ENCODE results near the gene PSD4.

The PSD4 gene

DNA sequence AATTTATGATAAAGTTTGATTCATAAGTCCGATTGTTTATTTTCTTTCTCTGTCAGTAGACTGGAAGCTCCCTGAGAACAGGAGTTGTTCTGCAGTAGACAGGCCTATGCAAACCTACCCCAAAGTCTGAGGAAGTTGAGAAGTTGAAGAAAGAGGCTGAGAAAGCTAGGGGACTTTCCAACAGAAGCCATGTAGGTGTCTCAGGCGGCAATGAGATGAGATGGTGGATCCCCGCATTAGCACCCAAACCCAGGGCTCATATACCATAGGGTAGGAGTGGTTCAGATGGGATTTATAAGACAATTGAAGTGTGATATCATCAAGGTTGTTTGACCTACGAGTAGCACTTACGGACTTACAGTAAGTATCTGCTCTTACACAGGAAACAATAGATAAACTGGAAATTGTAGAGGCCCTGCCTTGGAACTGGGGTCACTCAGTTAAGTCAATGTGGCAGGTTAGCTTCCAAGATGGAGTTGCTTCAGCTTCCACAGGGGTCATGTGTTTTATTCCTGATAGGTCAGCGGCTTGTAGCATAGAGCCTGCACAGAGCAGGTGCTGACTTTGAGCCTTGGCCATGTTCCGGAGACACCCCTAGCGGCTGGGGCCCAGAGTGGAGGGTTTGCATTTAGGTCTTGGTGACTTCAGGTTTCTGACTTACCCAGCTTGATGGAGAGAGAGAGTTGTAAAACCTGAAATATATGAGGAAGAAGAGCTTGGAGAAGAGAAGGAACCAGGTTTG is 2.3 kb upstream of the PSD4 start:
- Mint-ChIP-seq H3K9me3 (ENCODE audit: low read depth) (no peaks in the 10 kb centered on the region), H3K36me3 (peaks cover 11% of the 10 kb centered on the region), H3K4me3 (peak overlapping the region; percentile 64), H3K27me3 (no peaks in the 10 kb centered on the region), H3K27ac (peak overlapping the region; percentile 94), H3K4me1 (ENCODE audit: low read depth) (peaks cover 74% of the 10 kb centered on the region)

DNA sequence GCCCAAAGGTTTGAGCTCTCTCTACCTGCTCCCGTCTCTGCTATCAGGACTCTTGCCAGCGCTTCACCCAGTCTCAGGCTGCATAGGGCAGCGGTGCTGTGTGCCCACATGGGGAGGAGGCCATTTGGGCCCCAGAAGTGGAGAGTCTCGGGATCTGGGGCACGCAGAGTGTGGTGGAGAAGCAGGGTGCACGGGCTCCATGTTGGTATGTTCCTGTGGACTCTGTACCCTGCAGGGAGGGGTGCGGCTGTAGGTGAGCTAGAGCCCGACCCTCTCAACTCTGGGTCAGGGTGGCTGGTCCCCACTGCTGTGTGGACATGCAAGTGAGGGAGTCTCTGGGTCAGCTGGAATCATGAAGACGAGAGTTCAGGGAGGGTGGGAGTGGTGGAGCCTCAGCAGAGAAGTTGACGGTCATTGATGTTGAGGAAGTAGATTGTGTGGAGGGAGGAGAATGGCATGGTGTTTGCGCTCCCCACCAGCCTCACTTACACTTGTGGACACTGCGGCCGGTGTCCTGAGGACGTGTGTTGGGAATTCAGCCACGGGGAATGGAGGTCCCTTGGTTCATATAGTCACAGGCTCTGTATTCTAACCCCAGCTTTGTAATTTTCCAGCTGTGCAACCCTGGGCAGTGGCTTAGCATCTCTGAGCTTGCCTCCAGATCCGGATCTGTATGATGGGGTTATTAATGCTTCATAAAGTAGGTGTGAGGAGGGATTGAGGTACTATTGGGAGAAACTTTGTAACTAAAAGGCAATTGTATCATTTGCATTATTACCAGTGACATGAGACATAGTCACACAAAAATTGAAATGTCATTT is 840 bp upstream of the PSD4 start:
- H3K27me3 Mint-ChIP-seq: no peaks in the 10 kb centered on the region
- peaks cover 74% of the 10 kb centered on the region for H3K4me1 Mint-ChIP-seq (ENCODE audit: low read depth)
- H3K27ac Mint-ChIP-seq: peak overlapping the region; percentile 94
- H3K4me3 Mint-ChIP-seq: peak overlapping the region; percentile 96
- no peaks in the 10 kb centered on the region for H3K9me3 Mint-ChIP-seq (ENCODE audit: low read depth)
- H3K36me3 Mint-ChIP-seq: peaks cover 12% of the 10 kb centered on the region

DNA sequence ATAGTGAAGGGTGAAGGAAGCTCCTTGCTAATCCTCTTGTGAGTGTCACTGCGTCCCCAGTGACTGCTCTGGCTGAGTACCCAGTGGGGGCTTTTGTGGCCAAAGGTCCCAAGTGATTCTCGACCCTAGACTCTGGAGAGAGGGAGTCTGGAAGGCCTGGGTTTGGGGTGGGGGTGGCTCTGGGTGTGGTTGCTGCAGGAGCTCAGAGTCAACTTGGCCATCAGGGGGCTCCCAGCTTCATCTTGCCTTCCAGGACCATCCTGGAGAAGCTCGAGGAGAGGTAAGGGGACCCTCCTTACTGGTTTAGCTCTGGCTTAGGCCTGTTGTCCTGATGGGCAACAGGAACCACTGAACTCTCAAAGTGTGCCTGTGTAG is 592 bp downstream of the PSD4 start:
- peak overlapping the region; percentile 96 for H3K4me3 Mint-ChIP-seq
- H3K9me3 Mint-ChIP-seq (ENCODE audit: low read depth): no peaks in the 10 kb centered on the region
- peaks cover 74% of the 10 kb centered on the region for H3K4me1 Mint-ChIP-seq (ENCODE audit: low read depth)
- H3K27ac Mint-ChIP-seq: peak overlapping the region; percentile 94
- peaks cover 15% of the 10 kb centered on the region for H3K36me3 Mint-ChIP-seq
- H3K27me3 Mint-ChIP-seq: no peaks in the 10 kb centered on the region

DNA sequence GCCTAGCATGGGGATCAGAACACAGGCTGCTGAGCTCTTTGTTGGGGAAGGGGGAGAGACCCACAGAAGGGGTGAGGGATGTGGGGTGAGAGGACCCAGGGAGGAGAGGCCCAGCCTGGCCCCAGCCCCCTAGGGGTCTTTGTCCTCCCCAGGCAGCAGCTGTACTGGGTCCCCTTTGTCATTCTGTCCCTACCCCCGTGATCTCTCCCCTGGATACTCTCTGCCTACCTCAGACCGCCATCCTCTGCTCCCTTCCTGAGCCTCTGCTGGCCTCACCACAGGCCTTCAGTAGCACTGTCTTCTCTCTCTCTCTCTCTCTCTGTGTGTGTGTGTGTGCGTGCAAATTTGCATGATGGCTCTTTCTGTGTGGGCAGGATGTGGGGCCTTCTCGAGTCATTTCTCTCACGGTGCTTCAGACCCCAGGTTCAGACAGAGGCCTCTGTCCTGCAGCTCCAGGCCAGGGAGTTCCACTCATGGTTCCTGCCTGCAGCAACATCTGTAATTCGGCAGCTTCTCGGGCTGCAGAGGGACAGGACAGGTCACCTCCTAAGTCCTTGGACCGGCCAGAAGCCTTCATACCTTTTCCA is 1.4 kb downstream of the PSD4 start:
- no peaks in the 10 kb centered on the region for H3K9me3 Mint-ChIP-seq (ENCODE audit: low read depth)
- peaks cover 75% of the 10 kb centered on the region for H3K4me1 Mint-ChIP-seq (ENCODE audit: low read depth)
- peak overlapping the region; percentile 96 for H3K4me3 Mint-ChIP-seq
- peaks cover 15% of the 10 kb centered on the region for H3K36me3 Mint-ChIP-seq
- H3K27me3 Mint-ChIP-seq: no peaks in the 10 kb centered on the region
- H3K27ac Mint-ChIP-seq: peak overlapping the region; percentile 94

DNA sequence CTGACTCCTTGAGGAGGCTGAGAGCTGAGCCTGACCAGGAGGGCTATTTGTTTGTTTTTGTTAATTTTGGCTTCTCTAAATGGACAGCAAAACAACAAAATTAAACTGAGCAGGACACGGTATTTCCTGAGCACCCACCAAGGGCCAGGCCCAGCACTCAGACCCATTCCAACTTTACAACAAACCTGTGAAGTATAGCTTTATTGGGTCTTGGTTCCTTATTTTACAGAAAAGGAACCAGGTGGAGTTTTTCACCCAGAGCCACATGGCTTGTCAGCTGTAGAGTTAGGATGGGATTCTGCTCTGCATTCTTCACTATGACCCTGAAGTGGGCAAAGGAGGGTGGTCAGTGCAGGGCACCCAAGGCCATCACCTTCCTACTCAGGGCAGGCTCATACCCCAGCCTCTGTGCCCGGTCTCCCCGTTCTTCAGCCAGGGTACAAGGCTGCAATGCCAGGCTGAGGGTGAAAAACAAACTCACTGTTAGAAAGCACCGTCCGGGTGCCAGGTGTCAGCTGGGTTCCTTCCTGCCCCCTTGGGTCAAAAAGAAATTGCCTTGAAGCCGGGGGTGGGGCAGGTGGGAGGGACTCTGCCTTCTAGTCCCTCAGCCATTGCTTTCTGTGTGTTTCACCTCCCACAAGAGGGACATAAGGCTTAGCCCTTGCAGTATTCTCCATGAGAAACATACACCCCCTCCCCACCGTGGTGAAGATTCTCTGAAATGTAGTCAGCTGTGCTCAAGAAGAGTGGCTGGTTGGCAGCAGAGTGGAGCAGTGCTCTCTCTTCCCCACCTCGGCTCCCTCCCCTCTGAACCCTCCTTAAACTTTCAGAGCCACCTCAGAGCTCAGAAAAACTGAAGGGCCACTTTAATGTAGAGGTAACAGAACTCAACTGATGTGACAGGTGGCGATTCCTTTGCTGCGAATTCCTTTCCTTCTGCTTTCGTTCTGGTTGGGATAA is 2.2 kb downstream of the PSD4 start:
- peaks cover 14% of the 10 kb centered on the region for H3K36me3 Mint-ChIP-seq
- H3K27me3 Mint-ChIP-seq: no peaks in the 10 kb centered on the region
- peaks cover 81% of the 10 kb centered on the region for H3K4me1 Mint-ChIP-seq (ENCODE audit: low read depth)
- H3K4me3 Mint-ChIP-seq: peak overlapping the region; percentile 96
- no peaks in the 10 kb centered on the region for H3K9me3 Mint-ChIP-seq (ENCODE audit: low read depth)
- H3K27ac Mint-ChIP-seq: peak overlapping the region; percentile 96

DNA sequence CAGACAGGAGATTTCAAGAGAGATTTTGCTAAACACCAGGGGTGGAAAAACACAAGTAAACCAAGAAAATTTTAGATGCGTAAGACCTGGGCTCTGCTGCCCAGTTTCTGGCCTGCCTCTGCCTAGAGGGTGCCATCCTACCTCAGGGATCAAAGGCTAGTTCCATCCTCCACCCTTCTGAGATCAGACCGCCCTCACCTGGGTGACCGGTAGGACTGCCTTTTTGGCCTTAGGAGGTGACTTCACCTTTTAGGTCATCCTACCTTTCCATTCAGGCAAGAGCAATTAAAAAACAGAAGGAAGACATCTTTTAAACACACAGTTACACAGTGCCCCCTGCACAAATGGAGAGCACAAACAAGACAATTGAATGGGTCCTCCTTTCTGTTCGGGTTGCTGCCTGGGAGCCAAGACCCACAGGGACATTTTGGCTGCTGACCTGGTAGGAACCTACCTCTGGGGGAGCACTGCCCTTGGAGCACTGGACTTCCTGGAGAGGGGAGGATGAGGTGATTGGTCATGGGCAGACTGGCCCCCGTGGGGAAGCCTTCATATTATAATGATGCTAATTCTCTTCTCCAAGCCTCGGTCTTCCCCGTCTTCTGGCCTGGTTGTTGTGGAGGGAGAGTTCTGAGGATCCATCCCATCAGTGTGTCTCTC is 3.1 kb downstream of the PSD4 start:
- H3K9me3 Mint-ChIP-seq (ENCODE audit: low read depth): no peaks in the 10 kb centered on the region
- peak overlapping the region; percentile 96 for H3K27ac Mint-ChIP-seq
- H3K27me3 Mint-ChIP-seq: no peaks in the 10 kb centered on the region
- H3K4me3 Mint-ChIP-seq: peak overlapping the region; percentile 96
- peaks cover 11% of the 10 kb centered on the region for H3K36me3 Mint-ChIP-seq
- peaks cover 81% of the 10 kb centered on the region for H3K4me1 Mint-ChIP-seq (ENCODE audit: low read depth)

DNA sequence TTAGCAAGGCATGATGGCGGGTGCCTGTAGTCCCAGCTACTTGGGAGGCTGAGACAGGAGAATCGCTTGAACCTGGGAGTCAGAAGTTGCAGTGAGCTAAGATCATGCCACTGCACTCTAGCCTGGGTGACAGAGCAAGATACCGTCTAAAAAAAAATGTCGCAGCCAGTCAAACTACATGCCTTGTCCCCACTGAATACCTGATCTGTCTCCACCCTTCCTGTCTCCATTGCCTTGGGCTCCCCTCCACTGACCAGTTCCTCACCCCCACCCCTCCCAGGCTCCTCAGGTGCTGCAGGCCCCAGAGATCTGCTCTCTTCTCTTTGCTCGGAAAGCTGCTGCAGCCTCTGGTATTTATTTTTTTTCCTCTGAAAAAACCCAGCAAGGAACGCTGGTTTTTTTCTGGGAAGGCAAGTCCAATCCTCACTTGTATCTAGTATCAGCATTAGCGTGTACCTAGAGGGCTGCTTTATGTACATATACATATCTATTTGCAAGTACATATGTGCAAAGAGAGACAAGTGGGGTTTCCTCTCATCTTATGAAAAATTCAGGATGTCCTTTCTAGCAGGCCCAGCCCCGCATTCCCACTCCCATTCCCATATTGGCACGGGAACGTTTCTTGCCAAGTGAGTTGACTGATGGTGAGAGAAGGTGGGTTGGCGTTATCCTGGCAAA is 4.4 kb downstream of the PSD4 start:
- H3K9me3 Mint-ChIP-seq (ENCODE audit: low read depth): no peaks in the 10 kb centered on the region
- H3K36me3 Mint-ChIP-seq: peaks cover 11% of the 10 kb centered on the region
- H3K27me3 Mint-ChIP-seq: no peaks in the 10 kb centered on the region
- H3K4me3 Mint-ChIP-seq: peak overlapping the region; percentile 96
- H3K27ac Mint-ChIP-seq: peak overlapping the region; percentile 96
- H3K4me1 Mint-ChIP-seq (ENCODE audit: low read depth): peaks cover 78% of the 10 kb centered on the region

DNA sequence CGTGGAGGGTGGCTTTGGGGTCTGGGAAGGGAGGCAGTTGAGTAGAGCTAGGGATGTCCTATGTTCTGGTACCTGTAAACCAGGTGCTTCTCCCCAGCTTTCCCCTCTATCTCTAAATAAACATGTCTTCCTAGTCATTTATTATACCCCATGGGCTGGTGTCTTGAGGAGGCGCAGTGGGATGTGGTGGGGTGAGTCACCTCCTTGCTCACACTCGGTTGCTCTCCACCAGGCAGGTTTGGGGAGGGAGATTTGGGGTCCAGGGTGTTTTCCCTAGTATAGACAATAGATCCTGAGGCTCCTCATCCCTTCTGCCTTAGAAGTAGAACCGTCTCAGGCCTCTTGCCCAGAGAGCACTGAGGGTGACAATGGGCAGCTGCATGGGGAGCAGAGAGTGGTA is 5.1 kb downstream of the PSD4 start:
- peak overlapping the region; percentile 96 for H3K4me3 Mint-ChIP-seq
- peak overlapping the region; percentile 96 for H3K27ac Mint-ChIP-seq
- H3K4me1 Mint-ChIP-seq (ENCODE audit: low read depth): peaks cover 78% of the 10 kb centered on the region
- H3K9me3 Mint-ChIP-seq (ENCODE audit: low read depth): no peaks in the 10 kb centered on the region
- peaks cover 13% of the 10 kb centered on the region for H3K36me3 Mint-ChIP-seq
- no peaks in the 10 kb centered on the region for H3K27me3 Mint-ChIP-seq

DNA sequence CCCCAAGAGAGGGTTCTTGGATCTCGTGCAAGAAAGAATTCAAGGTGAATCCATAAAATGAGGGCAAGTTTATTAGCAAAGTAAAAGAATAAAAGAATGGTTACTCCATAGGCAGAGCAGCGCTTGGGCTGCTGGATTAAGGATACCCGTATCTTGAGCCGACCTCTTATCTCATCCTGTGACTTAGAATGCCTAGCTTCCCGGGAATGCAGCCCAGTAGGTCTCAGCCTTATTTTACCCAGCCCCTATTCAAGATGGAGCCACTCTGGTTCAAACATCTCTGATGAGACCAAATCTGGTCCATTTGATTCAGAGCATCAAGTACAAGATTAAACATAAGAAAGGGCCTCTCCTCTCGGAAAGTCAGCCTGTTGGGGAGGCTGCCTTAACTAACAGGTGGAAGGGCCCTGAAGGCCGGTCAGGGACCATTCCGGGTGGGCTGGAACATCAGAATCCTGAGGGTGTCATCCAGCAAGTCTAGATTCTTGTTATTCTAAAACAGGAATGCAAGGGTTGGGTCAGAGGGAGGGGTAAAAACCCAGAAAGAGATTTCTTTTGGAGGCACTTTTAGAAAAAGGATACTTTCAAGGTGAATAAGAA is 5.8 kb downstream of the PSD4 start:
- Mint-ChIP-seq H3K27me3 (no peaks in the 10 kb centered on the region), H3K36me3 (peaks cover 13% of the 10 kb centered on the region), H3K4me3 (peak overlapping the region; percentile 96), H3K27ac (peak overlapping the region; percentile 96), H3K9me3 (ENCODE audit: low read depth) (no peaks in the 10 kb centered on the region), H3K4me1 (ENCODE audit: low read depth) (peaks cover 81% of the 10 kb centered on the region)

DNA sequence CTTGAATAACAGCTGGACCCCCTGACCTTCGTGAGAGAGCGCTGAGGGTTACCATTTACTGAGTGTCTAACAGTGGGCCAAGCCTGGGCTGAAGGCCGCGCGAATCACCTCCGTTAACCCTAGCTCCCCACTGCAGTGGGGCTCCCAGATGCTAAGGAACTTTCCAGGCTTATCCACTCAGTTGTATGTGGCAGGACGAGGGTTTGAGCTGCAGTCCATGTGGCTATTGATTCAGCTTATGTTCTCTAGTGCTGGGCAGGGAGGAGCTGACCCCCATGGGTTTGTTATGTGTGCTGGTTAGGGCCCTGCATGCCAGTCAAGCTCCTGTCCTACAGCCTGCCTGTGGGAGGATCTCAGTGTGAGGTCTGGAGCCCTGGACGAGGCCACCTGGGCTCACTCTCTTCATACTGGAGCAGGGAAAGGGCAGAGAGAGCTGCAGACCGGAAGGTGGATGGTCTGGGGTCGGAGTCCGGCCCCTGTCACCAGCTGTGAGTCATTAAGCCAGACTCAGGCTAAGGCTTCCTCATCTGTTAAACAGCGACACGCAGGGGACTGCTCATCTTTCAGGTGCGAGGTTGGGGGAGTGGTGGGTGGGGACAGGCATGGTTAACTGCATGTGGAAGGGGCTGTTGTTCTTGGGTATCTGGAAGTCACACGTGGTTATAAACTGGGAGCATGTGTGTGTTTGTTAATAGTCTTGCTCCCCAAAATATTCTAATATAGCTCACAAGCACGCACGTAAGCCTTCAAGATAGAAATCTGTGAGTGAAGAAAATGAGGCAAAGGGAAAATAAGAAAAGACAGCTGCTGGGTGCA is 6.6 kb downstream of the PSD4 start:
- H3K36me3 Mint-ChIP-seq: peaks cover 10% of the 10 kb centered on the region
- H3K9me3 Mint-ChIP-seq (ENCODE audit: low read depth): no peaks in the 10 kb centered on the region
- H3K4me1 Mint-ChIP-seq (ENCODE audit: low read depth): peaks cover 85% of the 10 kb centered on the region

DNA sequence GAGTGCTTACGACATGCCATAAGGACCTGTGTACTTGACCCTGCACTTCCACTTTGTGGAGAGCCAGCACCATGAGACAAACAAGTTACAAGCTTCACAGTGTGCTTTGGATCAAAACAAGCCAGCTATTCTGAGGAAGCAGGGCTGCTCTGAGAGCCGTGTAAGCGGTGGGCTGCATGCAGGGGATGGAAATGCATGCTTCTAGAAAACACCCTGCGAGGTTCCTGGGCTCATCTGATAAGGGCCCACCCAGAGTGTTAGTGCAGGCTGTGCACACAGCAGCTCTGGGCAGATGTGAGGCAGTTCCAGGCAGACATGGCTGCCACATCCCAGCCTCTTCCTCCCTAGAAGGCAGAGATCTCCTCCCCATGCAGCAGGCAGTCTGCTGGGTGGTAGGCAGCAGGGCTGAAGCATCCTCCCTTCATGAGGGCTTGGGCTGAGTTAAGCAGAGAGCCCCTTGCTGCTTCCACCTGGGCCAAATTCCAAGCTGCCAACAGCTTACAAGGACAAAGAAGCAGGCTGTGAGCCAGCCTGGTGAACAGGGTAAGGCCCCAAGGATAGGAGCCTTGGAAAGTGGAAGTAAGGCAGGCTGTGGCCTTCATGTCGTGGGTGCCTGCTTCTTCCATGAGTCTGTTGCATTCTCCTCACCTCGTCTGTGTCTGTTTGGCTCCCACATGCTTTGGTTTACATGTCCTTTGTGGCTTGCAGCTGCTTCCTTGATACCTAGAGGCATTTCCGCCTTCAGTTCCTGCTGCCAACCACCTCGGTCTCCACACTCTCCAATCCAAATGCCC is 7.7 kb downstream of the PSD4 start:
- Mint-ChIP-seq H3K27me3 (no peaks in the 10 kb centered on the region), H3K36me3 (peaks cover 11% of the 10 kb centered on the region), H3K27ac (peak overlapping the region; percentile 96), H3K9me3 (ENCODE audit: low read depth) (no peaks in the 10 kb centered on the region), H3K4me3 (peak overlapping the region; percentile 65), H3K4me1 (ENCODE audit: low read depth) (peaks cover 90% of the 10 kb centered on the region)

More for the DNA sequence above, 6.6 kb downstream of the PSD4 start:
- H3K27me3 Mint-ChIP-seq: no peaks in the 10 kb centered on the region
- peak overlapping the region; percentile 65 for H3K4me3 Mint-ChIP-seq
- H3K27ac Mint-ChIP-seq: peak overlapping the region; percentile 96

Measured in activated naive CD8-positive, alpha-beta T cell (primary cell).